PFSK-1 (cell line): ENCODE results near the gene TRPM5.

ENCODE experiments used
- POLR2AphosphoS5 ChIP-seq: IDR thresholded peaks from 2 replicates; pipeline ENCODE4 v1.6.1; 2012; ENCODE audit warnings: low read depth, mild to moderate bottlenecking, control low read depth, low read length, moderate library complexity
- TAF1 ChIP-seq: IDR thresholded peaks from 2 replicates; pipeline ENCODE4 v1.6.1; 2012; ENCODE audit warnings: low read length, control low read depth, borderline replicate concordance; ENCODE audit not compliant: insufficient read depth

- no peak for TF ChIP-seq TAF1
- no peak for TF ChIP-seq POLR2AphosphoS5
These were observed 11.0 kb downstream of the TRPM5 start for GRCh38 chr11:2433106-2433925.
